H54 (cell line): Measurements from ENCODE around the gene CD34.

ENCODE experiments used
- DNase-seq: peaks from one replicate; pipeline ENCODE4 v3.0.0; 2011; ENCODE audit warnings: low spot score, mixed read lengths; ENCODE audit not compliant: insufficient read length
- FAIRE-seq: peaks from 3 replicates; lab custom pipeline; 2011; peaks lifted over from hg19 to GRCh38; lab: Jason Lieb, UNC
- POLR2A ChIP-seq: IDR thresholded peaks from 2 replicates; pipeline ENCODE4 v1.6.1; 2011; ENCODE audit warnings: low read depth, mild to moderate bottlenecking, low read length

The CD34 gene

GRCh38 chr1:207856276-207857023 is 54.5 kb downstream of the CD34 start:
- no peak for DNase-seq
- no peak for FAIRE-seq
- TF ChIP-seq POLR2A: no peak

- no peak for TF ChIP-seq POLR2A
- FAIRE-seq: no peak
- no peak for DNase-seq
Measured at GRCh38 chr1:207854001-207854400, 56.9 kb downstream of the CD34 start.

GRCh38 chr1:207853372-207853757 is 57.6 kb downstream of the CD34 start:
- DNase-seq (no peak), FAIRE-seq (no peak)

GRCh38 chr1:207852576-207853371 is 58.2 kb downstream of the CD34 start:
- no peak for TF ChIP-seq POLR2A
- FAIRE-seq (no peak), DNase-seq (no peak)

More at GRCh38 chr1:207853372-207853757, 57.6 kb downstream of the CD34 start:
- no peak for TF ChIP-seq POLR2A

- DNase-seq (no peak), FAIRE-seq (no peak)
- no peak for TF ChIP-seq POLR2A
Measured at GRCh38 chr1:207851696-207852095, 59.2 kb downstream of the CD34 start.

GRCh38 chr1:207850621-207851407 is 60.1 kb downstream of the CD34 start:
- FAIRE-seq (no peak), DNase-seq (no peak)
- no peak for TF ChIP-seq POLR2A

GRCh38 chr1:207849646-207850045 is 61.3 kb downstream of the CD34 start:
- DNase-seq (no peak), FAIRE-seq (no peak)
- TF ChIP-seq POLR2A: no peak

GRCh38 chr1:207849016-207849415 is 61.9 kb downstream of the CD34 start:
- TF ChIP-seq POLR2A: no peak
- FAIRE-seq (no peak), DNase-seq (no peak)

GRCh38 chr1:207848234-207848633 is 62.7 kb downstream of the CD34 start:
- TF ChIP-seq POLR2A: no peak
- DNase-seq (peak; percentile 67), FAIRE-seq (peak; percentile 6)

- DNase-seq (no peak), FAIRE-seq (no peak)
- TF ChIP-seq POLR2A: no peak
Measured at GRCh38 chr1:207847116-207847515, 63.8 kb downstream of the CD34 start.

- FAIRE-seq (no peak), DNase-seq (no peak)
- TF ChIP-seq POLR2A: no peak
Measured at GRCh38 chr1:207845109-207845508, 65.8 kb downstream of the CD34 start.

- TF ChIP-seq POLR2A: no peak
- FAIRE-seq (no peak), DNase-seq (no peak)
Measured at GRCh38 chr1:207844371-207844770, 66.6 kb downstream of the CD34 start.

GRCh38 chr1:207842506-207842905 is 68.4 kb downstream of the CD34 start:
- no peak for DNase-seq
- TF ChIP-seq POLR2A: no peak
- no peak for FAIRE-seq

GRCh38 chr1:207841901-207842300 is 69.0 kb downstream of the CD34 start:
- DNase-seq (no peak), FAIRE-seq (no peak)
- TF ChIP-seq POLR2A: no peak
